ENCODE measurements around the gene TAGLN2.

TAGLN2 gene

DNA sequence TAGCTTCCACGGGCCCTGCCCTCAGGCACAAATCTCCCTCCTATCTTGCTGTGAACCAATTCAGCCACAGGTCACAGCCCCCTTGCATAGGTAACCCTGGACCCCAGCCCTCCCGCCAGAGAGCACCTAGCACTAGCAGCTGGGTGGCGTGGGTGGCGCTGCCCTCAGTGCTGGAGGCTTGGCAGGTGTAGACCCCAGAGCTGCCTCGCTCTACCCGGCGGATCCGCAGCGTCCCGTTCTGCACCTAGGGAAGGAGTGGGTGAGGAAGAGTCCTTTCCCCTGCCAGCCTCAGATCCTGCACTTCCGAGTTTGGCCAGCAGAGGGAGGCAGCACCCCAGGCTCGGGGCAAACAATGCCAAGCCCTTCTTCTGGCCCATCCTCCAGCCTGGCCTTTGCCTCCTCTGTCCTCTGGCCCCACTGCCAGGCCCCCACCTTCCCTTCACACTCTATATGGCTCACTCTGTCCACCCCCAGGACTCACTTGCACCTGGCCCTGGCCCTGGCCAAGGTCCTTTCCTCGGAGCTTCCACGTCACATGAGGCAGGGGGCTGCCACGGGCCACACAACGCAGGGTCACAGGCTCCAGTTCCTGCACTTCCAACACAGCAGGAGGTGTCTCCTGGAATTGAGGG is 11.1 kb upstream of the TAGLN2 start:
- peak; percentile 61 to 87 for DNase-seq (ENCODE audit: low read depth in 2 of 2, low spot score in 1 of 2)

DNA sequence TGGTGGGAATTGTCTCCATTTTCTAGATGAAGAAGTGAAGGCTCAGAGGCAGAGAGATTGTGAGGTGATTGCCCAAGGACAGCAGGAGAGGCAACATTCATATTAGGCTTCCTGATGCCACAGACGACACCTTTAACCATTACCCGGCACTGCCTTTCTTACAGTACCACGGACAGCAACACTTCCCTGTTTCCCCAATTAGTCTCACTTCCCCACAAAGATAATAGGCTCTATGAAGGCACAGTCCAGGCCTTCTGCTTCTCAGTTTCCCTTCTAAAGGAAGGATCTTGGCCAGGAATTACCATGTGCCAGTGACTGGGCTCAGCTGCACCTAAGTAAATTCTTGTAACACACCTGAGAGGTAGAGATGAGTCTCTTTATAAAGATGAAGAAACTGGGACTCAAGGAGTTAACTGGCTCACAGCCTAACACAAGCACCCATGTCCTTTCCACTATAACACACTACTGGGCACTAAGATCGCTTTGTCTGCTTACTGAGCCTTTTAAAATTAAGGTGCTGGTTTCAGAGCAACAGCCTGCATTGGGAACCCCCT is 10.5 kb upstream of the TAGLN2 start:
- DNase-seq (ENCODE audit: low read depth in 2 of 2, low spot score in 1 of 2) = no peak

DNA sequence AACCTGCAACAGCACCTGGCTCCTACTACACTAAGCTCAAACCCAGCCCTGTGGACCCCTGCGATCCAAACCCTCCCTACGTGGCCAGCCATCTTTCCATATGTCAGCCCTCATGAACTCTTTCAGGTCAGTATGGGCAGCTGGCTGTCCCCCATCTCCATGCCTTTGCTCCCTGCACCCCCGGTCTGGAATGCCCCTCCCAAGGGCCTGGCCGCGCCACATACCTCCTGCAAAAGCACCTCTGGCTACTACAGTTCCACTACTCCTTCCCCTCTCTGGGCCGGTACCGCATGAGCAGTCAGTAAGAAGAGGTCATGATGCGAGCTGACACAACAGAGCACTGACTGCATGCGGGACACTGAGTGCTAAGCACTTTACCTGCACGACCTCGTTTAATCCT is 10.0 kb upstream of the TAGLN2 start:
- DNase-seq (ENCODE audit: low read depth in 2 of 2, low spot score in 1 of 2) = no peak

DNA sequence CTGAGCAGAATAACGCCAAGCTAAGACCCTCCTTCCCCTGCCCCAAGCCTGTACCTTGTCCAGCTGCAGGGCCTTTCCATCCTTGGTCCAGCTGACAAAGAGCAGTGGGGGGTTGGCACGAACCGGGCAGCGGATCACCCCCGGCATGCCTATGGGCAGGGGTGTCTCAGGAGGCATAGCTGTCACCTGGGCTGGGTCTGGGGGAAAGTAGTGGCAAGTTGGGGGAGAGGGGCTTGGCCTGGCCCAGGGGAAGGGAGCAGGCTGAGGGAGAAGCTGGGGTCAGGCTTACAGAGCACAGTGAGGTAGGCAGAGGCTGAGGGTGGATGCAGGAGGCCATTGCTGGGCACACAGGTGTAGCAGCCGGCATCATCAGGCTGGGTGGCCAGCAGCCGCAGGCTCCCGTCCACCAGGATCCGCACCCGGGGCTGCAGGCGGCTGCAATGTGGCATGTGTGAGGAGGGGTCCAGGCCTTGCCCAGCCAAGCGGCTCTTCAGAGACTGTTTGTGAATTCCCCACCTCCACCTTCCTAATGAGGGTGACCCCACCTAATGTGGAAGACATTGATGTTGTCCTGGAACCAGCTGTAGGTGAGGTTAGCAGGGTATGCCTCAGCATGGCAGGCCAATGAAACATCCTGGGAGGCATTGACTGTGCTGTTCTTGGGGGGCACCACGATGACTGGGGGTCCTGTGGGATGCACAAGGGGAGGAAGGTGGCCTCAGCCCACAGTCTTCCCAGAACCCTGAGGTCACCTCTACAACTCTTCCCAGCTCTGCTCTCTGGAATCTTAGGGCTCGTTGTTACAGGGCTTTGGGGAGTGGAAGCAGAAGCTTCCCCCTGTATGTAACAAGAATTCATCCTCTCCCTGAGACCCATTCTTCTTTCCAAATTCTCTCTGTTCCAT is 9.1 kb upstream of the TAGLN2 start:
- DNase-seq (ENCODE audit: low read depth in 2 of 2, low spot score in 1 of 2) = no peak

DNA sequence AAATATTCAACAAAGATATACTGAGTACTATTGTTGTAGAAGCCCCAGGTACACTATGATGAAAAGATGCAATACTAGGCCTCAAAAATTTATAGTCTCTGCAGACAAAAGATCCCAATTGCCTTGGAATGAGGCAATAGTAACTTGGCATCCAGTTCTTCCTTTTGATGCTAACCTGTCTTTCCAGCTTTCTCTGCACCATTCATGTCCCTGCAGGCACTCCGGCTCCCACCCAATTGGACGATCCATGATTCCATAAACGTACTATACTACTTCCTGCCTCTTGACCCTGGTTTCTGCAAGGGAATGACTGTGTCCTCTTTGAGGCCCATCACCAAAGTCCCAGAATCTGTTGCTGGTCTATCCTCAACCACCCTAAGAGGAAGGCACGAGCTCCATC is 8.0 kb upstream of the TAGLN2 start:
- DNase-seq (ENCODE audit: low read depth in 2 of 2, low spot score in 1 of 2) = no peak

DNA sequence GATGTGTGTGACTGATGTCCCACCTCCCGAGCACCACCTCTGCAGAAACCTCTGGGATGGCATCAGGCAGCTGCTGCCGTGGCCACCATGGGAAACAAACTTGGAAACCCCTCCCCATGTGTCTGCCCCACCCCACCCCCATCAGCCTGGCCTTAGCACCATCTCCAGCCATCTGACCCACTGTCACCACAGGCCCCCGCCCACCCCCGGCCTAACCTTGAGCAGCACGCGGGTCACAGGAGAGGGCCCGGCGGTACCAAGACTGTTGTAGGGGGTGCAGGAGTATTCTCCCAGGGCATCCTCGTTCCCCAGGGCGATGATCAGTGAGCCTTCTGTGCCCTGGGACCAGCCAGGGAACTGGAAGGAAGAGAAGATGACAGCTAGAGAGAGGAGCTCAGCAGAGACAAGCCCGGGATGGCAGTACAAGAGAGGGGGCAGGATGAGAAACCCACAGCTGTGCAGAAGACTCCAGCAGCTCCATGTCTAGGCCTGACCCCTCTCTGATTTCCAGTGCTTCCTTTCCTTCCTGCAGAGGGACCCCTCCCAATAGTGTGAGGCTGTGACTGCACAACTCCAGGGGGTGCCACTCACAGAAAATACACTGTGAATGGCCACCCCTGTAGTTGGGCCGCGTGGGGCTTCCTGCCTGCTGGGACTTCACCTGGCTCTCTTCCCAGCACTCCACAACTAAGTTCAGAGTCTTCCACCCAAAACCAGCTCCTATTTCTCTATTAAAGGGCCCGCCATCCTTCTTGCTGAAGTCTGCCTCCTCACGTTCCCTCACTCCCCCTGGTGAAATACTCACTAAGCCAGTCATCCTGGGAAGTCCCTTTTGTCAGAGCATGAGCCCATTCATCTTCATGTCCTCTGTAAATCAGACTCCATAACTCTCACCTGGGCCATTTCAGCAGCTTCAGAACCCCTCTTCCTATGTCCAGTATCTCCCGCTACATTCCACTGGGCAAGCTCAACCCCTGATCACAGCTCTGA is 7.3 kb upstream of the TAGLN2 start:
- no peak for DNase-seq (ENCODE audit: low read depth in 2 of 2, low spot score in 1 of 2)

DNA sequence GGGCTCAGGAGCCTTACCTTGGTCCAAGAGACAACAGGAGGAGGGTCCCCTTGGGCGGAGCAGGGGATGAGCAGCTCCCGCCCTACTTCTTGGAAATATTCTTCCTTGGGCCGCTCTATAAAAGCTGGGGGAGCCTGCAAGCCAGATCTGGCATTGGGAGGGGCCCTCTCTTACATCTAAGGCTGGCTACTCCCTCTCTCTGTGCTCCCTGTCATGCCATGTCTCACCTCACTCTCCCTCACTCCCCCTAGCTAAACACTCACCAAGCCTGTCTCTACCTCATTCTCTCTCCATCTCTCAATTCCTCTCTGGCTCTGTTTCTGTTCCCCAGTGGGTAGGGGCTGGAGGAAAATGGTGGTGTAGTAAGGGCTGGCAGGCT is 6.5 kb upstream of the TAGLN2 start:
- no peak for DNase-seq (ENCODE audit: low read depth in 2 of 2, low spot score in 1 of 2)

DNA sequence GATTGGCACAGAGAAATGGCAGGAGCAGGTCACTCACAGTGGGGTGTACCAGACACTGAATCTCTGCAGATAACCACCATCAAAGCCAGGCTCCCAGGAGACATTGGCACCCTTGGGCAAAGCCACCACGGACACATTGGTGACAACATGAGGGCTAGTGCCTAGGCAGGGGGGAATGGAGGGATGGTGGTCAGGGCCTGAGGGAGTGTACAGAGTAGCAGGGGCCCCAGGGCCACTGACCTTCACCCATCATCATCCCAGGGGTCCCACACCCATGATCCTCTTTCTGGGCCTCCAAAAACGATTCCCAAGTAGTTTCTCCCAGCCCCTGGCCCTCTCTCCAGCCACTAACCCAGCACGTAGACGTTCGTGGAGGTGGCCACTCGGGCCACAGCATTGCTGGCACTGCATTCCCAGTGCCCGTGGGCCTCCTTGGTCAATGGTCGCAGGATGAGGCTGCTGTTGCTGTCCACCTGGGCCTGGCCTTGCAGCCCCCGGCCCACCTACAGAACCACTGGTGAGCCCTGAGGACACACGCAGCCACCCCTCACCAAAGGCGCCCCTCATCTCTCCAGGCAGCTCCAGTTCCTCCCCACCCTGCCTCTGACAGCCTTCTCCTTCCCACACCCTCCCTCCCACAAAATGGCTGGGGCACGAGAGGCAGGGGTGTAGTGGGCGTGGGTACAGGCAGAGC is 5.9 kb upstream of the TAGLN2 start:
- no peak for DNase-seq (ENCODE audit: low read depth in 2 of 2, low spot score in 1 of 2)

DNA sequence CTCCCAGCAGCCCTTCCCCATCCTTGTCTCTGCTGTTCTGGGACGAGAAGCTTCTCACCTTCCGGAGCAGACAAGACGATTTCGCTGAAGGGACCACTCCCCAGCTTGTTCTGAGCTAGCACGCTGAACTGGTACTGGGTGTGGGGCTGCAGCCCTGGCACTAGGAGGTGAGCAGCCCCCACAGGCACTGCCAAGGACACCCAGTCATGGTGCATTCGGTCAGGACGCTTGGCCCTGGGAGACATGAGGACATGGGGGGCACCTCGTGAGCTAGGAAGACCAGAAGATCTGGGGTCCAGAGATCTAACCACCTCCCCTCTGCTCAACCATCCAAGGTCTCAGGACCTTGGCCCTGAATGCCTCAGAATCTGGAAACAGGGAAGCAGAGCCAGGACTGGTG is 5.3 kb upstream of the TAGLN2 start:
- DNase-seq (ENCODE audit: low read depth in 2 of 2, low spot score in 1 of 2) = no peak

DNA sequence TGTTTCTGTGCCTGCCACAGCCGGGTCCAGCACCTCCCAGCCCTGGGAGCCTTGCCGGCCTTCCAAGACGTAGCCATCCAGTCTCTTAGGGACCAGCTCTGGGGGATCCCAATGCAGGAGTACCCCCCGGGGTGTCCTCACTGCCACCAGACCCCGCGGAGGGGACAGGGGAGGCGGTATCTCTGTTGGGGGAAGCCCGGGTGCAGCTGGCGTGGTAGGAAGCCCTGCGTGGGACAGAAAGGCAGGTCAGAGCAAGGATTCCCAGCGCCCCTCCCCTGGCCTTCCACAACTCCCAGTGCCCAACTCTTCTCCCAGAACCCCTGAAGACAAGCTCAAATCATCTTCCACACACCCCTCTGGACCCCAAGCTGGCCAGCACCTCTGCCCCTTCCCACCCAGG is 4.9 kb upstream of the TAGLN2 start:
- DNase-seq (ENCODE audit: low read depth in 2 of 2, low spot score in 1 of 2) = no peak

DNA sequence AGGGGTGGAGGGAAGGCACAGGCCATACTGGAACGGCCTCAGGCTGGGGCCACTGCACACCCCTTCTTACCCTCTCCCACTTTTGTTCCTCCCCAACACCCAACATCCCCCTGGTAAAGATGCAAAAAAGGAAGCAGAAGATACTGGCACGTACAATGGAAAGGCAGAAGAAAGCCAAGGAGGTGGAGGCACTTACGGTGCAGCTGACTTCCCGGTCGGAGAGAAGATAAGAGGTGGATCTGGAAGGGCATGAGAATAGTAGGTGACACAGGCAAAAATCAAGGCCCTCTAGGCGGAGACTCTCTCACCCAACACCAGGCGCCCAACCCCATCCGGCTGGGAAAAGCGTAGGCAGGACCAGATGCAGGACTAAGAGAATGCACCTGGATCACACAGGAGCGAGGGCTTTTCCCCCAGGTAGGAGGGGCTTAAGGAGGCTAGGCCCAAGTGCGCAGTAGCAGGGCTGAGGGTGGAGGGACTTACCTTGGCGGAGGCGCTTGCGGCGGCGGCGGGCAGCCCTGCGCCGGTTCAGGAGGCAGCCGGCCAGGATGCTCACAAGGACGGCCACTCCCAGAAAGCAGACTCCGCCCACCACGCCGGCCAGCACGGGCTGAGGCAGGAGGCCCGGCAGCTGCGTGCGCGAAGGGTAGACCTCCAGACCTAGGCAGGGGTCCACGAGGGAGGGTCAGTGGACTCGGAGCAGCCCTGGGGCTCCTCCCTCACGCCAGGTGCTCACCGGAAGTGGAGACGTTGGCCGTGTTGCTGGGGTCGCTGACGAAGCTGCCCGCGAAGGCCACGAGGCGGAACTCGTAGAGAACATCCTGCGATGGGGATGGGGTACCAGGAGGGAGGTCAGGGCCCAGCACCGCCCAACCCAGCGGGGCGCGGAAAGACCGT is 4.1 kb upstream of the TAGLN2 start:
- DNase-seq (ENCODE audit: low read depth in 2 of 2, low spot score in 1 of 2) = no peak

DNA sequence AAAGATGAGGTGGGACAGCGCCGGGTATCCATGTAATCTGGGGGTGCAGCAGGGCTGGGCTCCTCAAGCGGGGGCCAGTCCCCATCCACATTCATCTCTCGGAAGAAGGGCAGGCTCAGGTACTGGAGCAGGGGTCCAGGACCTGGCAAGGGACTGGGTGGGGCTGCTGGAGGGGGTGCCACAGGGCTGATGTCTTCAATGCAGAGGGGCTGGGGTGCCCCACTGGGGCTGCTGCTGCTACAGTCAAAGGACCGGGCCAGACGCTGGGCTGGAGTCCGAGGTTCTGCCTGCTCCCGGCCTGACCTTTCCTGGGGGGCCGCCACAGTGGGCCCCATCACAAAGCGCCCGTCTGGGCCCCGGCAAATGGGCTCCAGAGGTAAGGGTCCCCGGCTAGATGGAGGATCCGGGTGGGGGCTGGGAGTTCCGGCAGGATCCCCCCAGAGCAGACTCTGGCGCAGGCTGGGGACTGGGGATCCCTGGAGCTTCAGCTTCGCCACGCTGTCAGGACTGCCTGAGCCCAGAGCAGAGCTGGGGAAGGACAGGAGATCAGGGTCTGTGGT is 3.3 kb upstream of the TAGLN2 start:
- DNase-seq (ENCODE audit: low read depth in 2 of 2, low spot score in 1 of 2) = no peak

DNA sequence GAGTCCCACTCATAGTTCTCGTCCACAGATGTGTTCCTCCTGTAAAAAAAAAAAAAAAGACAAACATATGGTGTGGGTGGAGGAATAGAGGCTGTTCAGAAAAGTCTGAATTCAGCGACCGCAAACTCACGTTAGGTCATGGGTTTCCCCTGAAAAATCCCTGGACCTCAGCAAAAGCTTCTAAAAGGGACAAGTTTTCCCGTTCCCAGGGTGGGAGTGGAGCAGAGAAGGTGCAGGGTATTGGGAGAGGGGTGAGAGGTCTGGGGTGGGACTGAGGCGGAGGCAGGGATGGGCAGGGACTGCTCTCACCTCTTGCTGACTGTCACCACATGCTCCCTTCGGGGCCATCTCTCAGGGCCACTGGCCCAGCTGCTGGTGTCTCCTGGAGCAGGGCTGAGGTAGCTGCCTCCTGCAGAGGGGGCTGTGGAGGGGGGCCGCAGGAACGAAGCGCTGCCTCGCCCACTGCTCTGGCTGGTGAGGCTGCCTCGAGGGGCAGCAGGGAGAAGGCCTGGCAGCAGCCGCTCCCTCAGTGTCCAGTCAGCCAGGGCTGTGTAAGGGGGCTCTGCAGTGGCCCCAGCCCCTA is 2.6 kb upstream of the TAGLN2 start:
- DNase-seq (ENCODE audit: low read depth in 2 of 2, low spot score in 1 of 2) = no peak

DNA sequence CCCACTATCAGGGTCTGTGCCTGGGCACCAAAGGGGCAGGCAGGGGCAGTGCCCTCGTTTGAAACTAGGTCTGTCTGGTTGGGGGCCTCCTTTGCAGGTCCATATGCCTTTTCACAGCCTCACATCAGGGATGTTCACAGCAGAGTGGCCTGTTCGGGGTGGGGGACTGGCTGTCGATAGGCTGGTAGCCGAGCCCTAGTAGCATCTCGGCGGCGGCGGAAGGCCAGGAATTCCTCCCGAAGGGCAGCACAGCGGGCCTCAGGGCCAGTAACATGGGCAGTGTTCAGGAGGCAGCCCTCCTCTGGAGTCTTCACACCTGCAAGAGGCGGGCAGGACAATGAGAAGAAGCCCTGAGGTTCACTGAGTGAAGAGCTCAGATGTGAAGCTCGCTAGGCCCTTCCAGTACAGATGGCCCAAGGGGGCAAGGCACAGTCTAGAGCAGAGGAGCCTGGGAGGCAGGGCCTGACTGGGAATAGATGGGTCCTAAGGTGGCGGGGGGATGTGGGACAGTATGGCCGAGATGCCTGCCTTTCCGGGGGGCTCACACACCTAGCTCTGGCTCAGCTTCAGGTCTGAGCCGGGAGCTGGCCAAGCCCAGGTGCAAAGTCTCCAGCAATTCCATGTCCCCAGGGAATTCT is 2.0 kb upstream of the TAGLN2 start:
- no peak for DNase-seq (ENCODE audit: low read depth in 2 of 2, low spot score in 1 of 2)

DNA sequence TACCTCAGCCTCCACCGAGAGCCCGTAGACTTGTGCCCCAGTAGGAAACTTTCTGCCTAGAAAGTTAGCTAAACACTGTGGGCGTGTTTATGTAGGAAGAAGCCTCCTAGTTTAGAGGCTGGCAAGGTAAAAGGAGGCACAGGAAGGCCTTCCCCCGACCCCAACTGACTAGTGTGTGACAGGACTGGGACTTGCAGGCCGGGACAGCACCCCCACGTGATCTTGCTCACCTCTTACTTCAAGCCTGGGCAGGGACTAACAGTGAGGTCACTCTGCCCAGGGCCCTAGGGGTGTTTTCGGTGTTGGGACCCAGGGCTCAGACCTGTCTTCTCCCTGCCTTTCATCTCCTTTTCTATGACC is 392 bp upstream of the TAGLN2 start:
- DNase-seq (ENCODE audit: low read depth in 2 of 2, low spot score in 1 of 2) = no peak

DNA sequence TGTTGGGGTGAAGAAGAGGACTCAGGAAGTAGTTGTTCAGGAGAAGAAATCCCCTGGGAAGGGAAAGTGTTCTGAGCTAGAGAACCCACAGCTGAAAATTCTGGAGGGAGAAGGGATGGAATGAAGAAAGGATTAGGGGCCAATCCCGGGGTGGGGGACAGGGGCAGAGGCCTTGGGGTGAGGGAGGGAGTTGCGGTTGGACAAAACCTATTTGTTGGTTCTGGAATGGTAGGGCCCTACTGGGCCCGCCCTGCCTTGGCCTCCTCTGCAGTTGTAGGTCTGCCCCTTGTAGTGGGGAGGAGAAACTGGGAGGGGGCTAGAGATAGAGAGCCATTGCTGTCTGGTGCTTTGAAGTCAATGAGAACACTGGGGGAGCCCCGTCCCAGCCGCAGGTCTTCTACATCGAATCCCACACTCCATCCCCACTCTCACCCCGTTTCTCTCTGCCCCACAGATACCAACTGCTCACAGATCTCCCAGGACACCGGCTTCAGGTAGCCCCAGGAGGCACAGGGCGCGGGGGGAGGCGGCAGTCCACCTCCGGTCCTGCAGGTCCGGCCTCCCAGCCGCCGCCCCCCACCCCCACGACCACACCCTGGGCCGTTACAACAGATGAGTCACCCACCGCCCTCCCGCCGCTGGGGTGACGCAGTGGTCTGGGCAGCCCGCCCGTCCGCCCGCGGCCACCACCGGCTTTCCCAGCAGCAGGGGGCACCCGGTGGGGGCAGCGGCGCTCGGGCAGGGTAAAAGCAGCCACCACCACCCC is 1.1 kb downstream of the TAGLN2 start:
- DNase-seq (ENCODE audit: low read depth in 2 of 2, low spot score in 1 of 2) = no peak

DNA sequence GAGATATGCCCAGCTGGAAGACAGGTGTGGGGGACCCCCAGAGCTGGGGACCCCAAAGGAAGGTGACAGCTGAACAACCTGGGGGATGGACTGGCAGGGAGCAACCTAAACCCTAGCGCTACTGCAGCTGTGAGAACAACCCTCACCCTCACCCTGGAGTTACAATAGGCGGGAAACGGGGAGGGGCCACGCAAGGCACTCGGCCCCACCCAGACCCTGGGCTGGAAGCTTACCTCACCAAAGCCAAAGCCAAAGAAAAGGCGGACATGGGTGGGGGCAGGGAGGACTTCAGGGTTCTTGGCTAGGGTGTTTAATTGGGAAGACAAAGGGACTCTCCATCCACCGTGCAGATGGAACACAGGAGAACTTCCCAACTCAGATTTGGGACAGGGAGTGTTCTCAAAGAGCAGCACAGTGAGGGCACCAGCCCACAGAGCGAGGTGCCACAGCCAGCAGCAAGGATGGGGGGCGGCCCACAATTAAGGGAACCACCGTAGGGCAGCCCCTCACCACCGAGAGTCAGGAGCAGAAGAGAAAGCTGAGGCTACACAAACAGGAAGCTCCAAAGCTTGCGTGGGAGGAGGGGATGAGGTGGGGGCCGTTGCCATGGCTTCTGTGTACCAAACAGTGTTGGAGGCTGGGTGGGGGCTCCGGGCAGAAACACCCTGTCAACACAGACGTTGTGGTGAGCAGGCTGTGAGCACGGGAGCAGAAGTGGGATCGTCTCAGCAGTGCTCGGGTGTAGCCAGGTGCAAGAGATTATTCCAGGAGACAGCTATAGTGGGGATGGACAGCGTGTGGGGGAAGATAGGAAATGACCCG is 1.9 kb downstream of the TAGLN2 start:
- DNase-seq (ENCODE audit: low read depth in 2 of 2, low spot score in 1 of 2) = peak; percentile 67 to 72

Data from stimulated activated CD8-positive, alpha-beta memory T cell treated with anti-CD3 and anti-CD28 coated beads, Interleukin-4, amount 100 ng/mL, for 4 hours (primary cell).